ENCODE data around the gene CCDC116.

- TF ChIP-seq CTCF (IDR thresholded peaks at IDR 0.05), result no peak
- TF ChIP-seq EP300 (IDR thresholded peaks at IDR 0.05), result no peak
Observed at GRCh38 chr22:21683401-21683811, 50.8 kb downstream of the CCDC116 start.

Measured in upper lobe of left lung (tissue), 4 donors.